Fibroblast of lung (primary cell): ENCODE measurements around the gene GDPD4. TPM values are rescaled to one million over a fixed set of nuclear protein-coding genes. Genes with fewer than 3 reads are reported as not detected.

Experiments
- DNase-seq, 2 donors: peaks; one replicate each; pipeline versions ENCODE4 v3.0.0 to v3.0.0-alpha.2; 2010; ENCODE audit warnings: low read depth in 2 of 2
- H2AFZ ChIP-seq: 2 replicates; pipeline ENCODE4 v1.5.1; 2012; ENCODE audit warnings: low read length, control low read depth, inconsistent platforms
- H3K27ac ChIP-seq: 2 replicates; pipeline ENCODE4 v1.5.1; 2011; ENCODE audit warnings: low read length, control low read depth; ENCODE audit not compliant: insufficient read depth
- H3K27me3 ChIP-seq: 2 replicates; pipeline ENCODE4 v1.5.1; 2011; ENCODE audit warnings: mild to moderate bottlenecking, low read length; ENCODE audit not compliant: control insufficient read depth, insufficient read depth
- H3K36me3 ChIP-seq: 2 replicates; pipeline ENCODE4 v1.5.1; 2011; ENCODE audit warnings: low read length; ENCODE audit not compliant: control insufficient read depth, insufficient read depth
- H3K4me1 ChIP-seq: 2 replicates; pipeline ENCODE4 v1.5.1; 2011; ENCODE audit warnings: low read length; ENCODE audit not compliant: control insufficient read depth, insufficient read depth; ENCODE audit errors: extremely low read depth
- H3K4me2 ChIP-seq: 2 replicates; pipeline ENCODE4 v1.5.1; 2011; ENCODE audit warnings: low read length, control low read depth; ENCODE audit not compliant: insufficient read depth; ENCODE audit errors: extremely low read depth
- H3K4me3 ChIP-seq, 4 experiments: fragments of 200-600 bp in 1 of 4; sonication (generic) in 1 of 4; replicated peaks in 1 of 4; 2 replicates each; pipeline ENCODE4 v1.5.1; 2011 to 2016; ENCODE audit warnings: low read length in 4 of 4, low read depth in 3 of 4, mild to moderate bottlenecking in 3 of 4, control low read depth in 2 of 4, inconsistent platforms in 1 of 4, mixed read lengths in 1 of 4; ENCODE audit not compliant: insufficient read depth in 1 of 4; ENCODE audit errors: control extremely low read depth in 1 of 4
- H3K79me2 ChIP-seq: 2 replicates; pipeline ENCODE4 v1.5.1; 2012; ENCODE audit warnings: mild to moderate bottlenecking, low read length, inconsistent platforms; ENCODE audit not compliant: control insufficient read depth, insufficient read depth
- H3K9ac ChIP-seq: 2 replicates; pipeline ENCODE4 v1.5.1; 2011; ENCODE audit warnings: mild to moderate bottlenecking, low read length, control low read depth; ENCODE audit not compliant: insufficient read depth
- H3K9me3 ChIP-seq: 2 replicates; pipeline ENCODE4 v1.5.1; 2012; ENCODE audit warnings: low read depth, low read length; ENCODE audit not compliant: control insufficient read depth, insufficient read depth
- H4K20me1 ChIP-seq: 2 replicates; pipeline ENCODE4 v1.5.1; 2011; ENCODE audit warnings: low read length; ENCODE audit not compliant: control insufficient read depth, insufficient read depth; ENCODE audit errors: extremely low read depth
- CTCF ChIP-seq, 2 donors: IDR thresholded peaks in 1 of 2; conservative IDR thresholded peaks in 1 of 2; 1 replicate in 1 of 2; 2 replicates in 1 of 2; pipeline ENCODE4 v1.5.1; 2011 to 2012; ENCODE audit warnings: low read length in 2 of 2, control low read depth in 1 of 2, inconsistent platforms in 1 of 2, low read depth in 1 of 2, mild to moderate bottlenecking in 1 of 2
- EZH2 ChIP-seq: IDR thresholded peaks from 2 replicates; pipeline ENCODE4 v1.5.1; 2012; ENCODE audit warnings: low read length, control low read depth, mild to moderate bottlenecking; ENCODE audit errors: missing control alignments
- polyA plus RNA-seq, 2 donors: library from polyadenylated mRNA; depleted of rRNA in 1 of 2; stranded (reverse) in 1 of 2; unstranded in 1 of 2; fragments of >200 nt; gene quantifications; 2 replicates each; pipeline ENCODE4 v1.2.1, GENCODE V29; 2011 to 2012; ENCODE audit warnings: missing spikeins in 1 of 2
- total RNA-seq: library from RNA; depleted of rRNA; stranded (reverse); fragments of >200 nt; gene quantifications from 2 replicates; pipeline ENCODE4 v1.2.1, GENCODE V29; 2014

Gene GDPD4
- total and polyA plus RNA-seq, 2 donors (not counting 1 experiment from before 2014, with no cell fraction given) = not detected

- no peak for TF ChIP-seq EZH2
- TF ChIP-seq CTCF (conservative IDR thresholded peaks at IDR 0.05 in 1 of 2, IDR thresholded peaks at IDR 0.05 in 1 of 2; ENCODE audit: low read depth in 1 of 2, low read length in 2 of 2) = no peak
- no peak overlapping the region for H3K4me3 ChIP-seq
- no peak overlapping the region for H2AFZ ChIP-seq
- no peaks in the 10 kb centered on the region for H3K79me2 ChIP-seq
- H3K4me2 ChIP-seq = no peak overlapping the region
- no peak for DNase-seq
- no peak overlapping the region for H3K9ac ChIP-seq
- H3K27me3 ChIP-seq = peaks cover 3% of the 10 kb centered on the region
- no peaks in the 10 kb centered on the region for H3K9me3 ChIP-seq
- H3K27ac ChIP-seq = no peak overlapping the region
- H3K36me3 ChIP-seq = no peaks in the 10 kb centered on the region
- no peaks in the 10 kb centered on the region for H4K20me1 ChIP-seq
- no peaks in the 10 kb centered on the region for H3K4me1 ChIP-seq
Measured at GRCh38 chr11:77175021-77175842, 126.3 kb downstream of the GDPD4 start.

- H3K4me3 ChIP-seq = no peak overlapping the region
- no peaks in the 10 kb centered on the region for H3K79me2 ChIP-seq
- TF ChIP-seq EZH2 (no peak), CTCF (conservative IDR thresholded peaks at IDR 0.05 in 1 of 2, IDR thresholded peaks at IDR 0.05 in 1 of 2; ENCODE audit: low read depth in 1 of 2, low read length in 2 of 2) (no peak)
- no peaks in the 10 kb centered on the region for H3K4me1 ChIP-seq
- no peaks in the 10 kb centered on the region for H3K27me3 ChIP-seq
- no peak overlapping the region for H3K4me2 ChIP-seq
- no peaks in the 10 kb centered on the region for H3K36me3 ChIP-seq
- no peaks in the 10 kb centered on the region for H3K9me3 ChIP-seq
- no peaks in the 10 kb centered on the region for H4K20me1 ChIP-seq
- H3K27ac ChIP-seq = no peak overlapping the region
- no peak overlapping the region for H2AFZ ChIP-seq
- no peak for DNase-seq
- H3K9ac ChIP-seq = no peak overlapping the region
Measured at GRCh38 chr11:77174559-77174958, 126.9 kb downstream of the GDPD4 start.

- H3K9me3 ChIP-seq = no peaks in the 10 kb centered on the region
- no peak overlapping the region for H2AFZ ChIP-seq
- no peaks in the 10 kb centered on the region for H3K79me2 ChIP-seq
- no peak overlapping the region for H3K4me2 ChIP-seq
- no peaks in the 10 kb centered on the region for H3K27me3 ChIP-seq
- H3K4me3 ChIP-seq = no peak overlapping the region
- H3K36me3 ChIP-seq = no peaks in the 10 kb centered on the region
- H3K27ac ChIP-seq = no peak overlapping the region
- no peaks in the 10 kb centered on the region for H3K4me1 ChIP-seq
- no peaks in the 10 kb centered on the region for H4K20me1 ChIP-seq
- no peak overlapping the region for H3K9ac ChIP-seq
- no peak for DNase-seq
- no peak for TF ChIP-seq EZH2
Measured at GRCh38 chr11:77173494-77173893, 128.0 kb downstream of the GDPD4 start.
